NCI-H748 (cell line): Measurements from ENCODE around the gene SCMH1.

ENCODE experiments used
- DNase-seq: peaks from one replicate; lab custom pipeline; 2025; ENCODE audit not compliant: unreplicated experiment; lab: John Stamatoyannopoulos, UW

Gene SCMH1

GRCh38 chr1:41241749-41242341 lies at the start of gene SCMH1:
Gene SCMH1, minus strand, starts transcription at chr1:41242306. Its CDS starts 56,173 bp downstream, at chr1:41186133.
- DNase-seq: peak; percentile 99

GRCh38 chr1:41291195-41291594 lies 49.1 kb upstream of the SCMH1 start:
- DNase-seq: no peak

GRCh38 chr1:41289196-41289595 lies 47.1 kb upstream of the SCMH1 start:
- DNase-seq: no peak

GRCh38 chr1:41286992-41287391 lies 44.9 kb upstream of the SCMH1 start:
- DNase-seq: peak; percentile 74

GRCh38 chr1:41286486-41286885 lies 44.4 kb upstream of the SCMH1 start:
- peak; percentile 90 for DNase-seq

- no peak for DNase-seq
These were observed 43.7 kb upstream of the SCMH1 start for GRCh38 chr1:41285818-41286217.

- DNase-seq: no peak
These were observed 42.0 kb upstream of the SCMH1 start for GRCh38 chr1:41284121-41284520.

- DNase-seq: peak; percentile 88
These were observed 40.7 kb upstream of the SCMH1 start for GRCh38 chr1:41282679-41283317.

- no peak for DNase-seq
These were observed 39.2 kb upstream of the SCMH1 start for GRCh38 chr1:41281334-41281733.

GRCh38 chr1:41280202-41281032 lies 38.3 kb upstream of the SCMH1 start:
- no peak for DNase-seq

GRCh38 chr1:41278076-41278475 lies 36.0 kb upstream of the SCMH1 start:
- no peak for DNase-seq

GRCh38 chr1:41277371-41277975 lies 35.4 kb upstream of the SCMH1 start:
- DNase-seq: no peak

- no peak for DNase-seq
These were observed 33.7 kb upstream of the SCMH1 start for GRCh38 chr1:41275831-41276230.

- no peak for DNase-seq
These were observed 32.8 kb upstream of the SCMH1 start for GRCh38 chr1:41274752-41275545.

- DNase-seq: no peak
These were observed 30.5 kb upstream of the SCMH1 start for GRCh38 chr1:41272601-41273000.

GRCh38 chr1:41268154-41268770 lies 26.2 kb upstream of the SCMH1 start:
- DNase-seq: peak; percentile 97

- DNase-seq: no peak
These were observed 20.0 kb upstream of the SCMH1 start for GRCh38 chr1:41261926-41262618.

- no peak for DNase-seq
These were observed 18.7 kb upstream of the SCMH1 start for GRCh38 chr1:41260768-41261167.

GRCh38 chr1:41259221-41259620 lies 17.1 kb upstream of the SCMH1 start:
- no peak for DNase-seq

- no peak for DNase-seq
These were observed 13.9 kb upstream of the SCMH1 start for GRCh38 chr1:41255978-41256377.
